H1 (cell line): ENCODE data around the gene HBEGF. TPM values are rescaled to one million over a fixed set of nuclear protein-coding genes. Genes with fewer than 3 reads are reported as not detected.

ENCODE experiments used
- BACH1 ChIP-seq: IDR thresholded peaks from 2 replicates; pipeline ENCODE4 v1.6.1; 2012; ENCODE audit warnings: low read length, improper control_type of control experiment
- CHD7 ChIP-seq: fragments of 300-600 bp; sonication (generic); IDR thresholded peaks from 2 replicates; pipeline ENCODE4 v1.7.1; 2012; ENCODE audit warnings: low read length, moderate library complexity, mild to moderate bottlenecking, inconsistent platforms; ENCODE audit not compliant: insufficient replicate concordance
- CTCF ChIP-seq, 3 experiments: IDR thresholded peaks; 1 replicate in 2 of 3; 2 replicates in 1 of 3; pipeline versions ENCODE4 v1.5.1 to v1.6.1; 2011; ENCODE audit warnings: low read length in 3 of 3, mild to moderate bottlenecking in 3 of 3, inconsistent platforms in 2 of 3, low read depth in 1 of 3, moderate library complexity in 1 of 3; ENCODE audit not compliant: insufficient read depth in 1 of 3; ENCODE audit errors: control extremely low read depth in 1 of 3
- EGR1 ChIP-seq: IDR thresholded peaks from 2 replicates; pipeline ENCODE4 v1.6.1; 2011; ENCODE audit warnings: low read depth, low read length, borderline replicate concordance
- EZH2 ChIP-seq: fragments of 200-600 bp; sonication (generic); IDR thresholded peaks from 2 replicates; pipeline ENCODE4 v1.7.1; 2012; ENCODE audit warnings: low read depth, mild to moderate bottlenecking, moderate library complexity, low read length, inconsistent platforms; ENCODE audit not compliant: severe bottlenecking
- GTF2F1 ChIP-seq: IDR thresholded peaks from 2 replicates; pipeline ENCODE4 v1.6.1; 2012; ENCODE audit warnings: low read depth, low read length, improper control_type of control experiment, borderline replicate concordance
- HDAC6 ChIP-seq: IDR thresholded peaks from one replicate; pipeline ENCODE4 v1.7.1; 2012; ENCODE audit warnings: low read depth, mild to moderate bottlenecking, inconsistent platforms, low read length, moderate library complexity
- KDM1A ChIP-seq: fragments of 200-600, 300-600 bp; sonication (generic); IDR thresholded peaks from 2 replicates; pipeline ENCODE4 v1.7.1; 2016; ENCODE audit warnings: mild to moderate bottlenecking, low read length, borderline replicate concordance
- YY1 ChIP-seq: IDR thresholded peaks from 2 replicates; pipeline ENCODE4 v1.6.1; 2011; ENCODE audit warnings: low read depth, mild to moderate bottlenecking, low read length
- polyA plus RNA-seq, 7 experiments: library from polyadenylated mRNA; depleted of rRNA in 3 of 7; stranded (reverse) in 5 of 7; unstranded in 2 of 7; fragments of >200 nt in 5 of 7; fragments of 200-250 nt in 2 of 7; gene quantifications; 1 replicate in 5 of 7; 2 replicates in 1 of 7; 4 replicates in 1 of 7; pipeline versions ENCODE4 v1.2.1 to v1.2.3, GENCODE V29; 2011 to 2013; ENCODE audit warnings: missing spikeins in 2 of 7, mixed read lengths in 2 of 7
- total RNA-seq: library from RNA; stranded (reverse); fragmentation: NEBNext Ultra II Directional; extraction: Animal tissue kit (Norgen Biotek cat#: 25700); gene quantifications from 2 replicates; pipeline ENCODE4 v1.2.1, GENCODE V29; 2021

Gene HBEGF
- total and polyA plus RNA-seq, 2 of the 8 experiments (the other 6 are each of a cell fraction or from before 2014, with no cell fraction given) = 2.4 to 2.5 TPM

GRCh38 chr5:140340605-140341121 is 5.7 kb downstream of the HBEGF start (continued):
- no peak for TF ChIP-seq CHD7
- TF ChIP-seq KDM1A = no peak
- TF ChIP-seq YY1 = no peak
- TF ChIP-seq EZH2 = no peak
- no peak for TF ChIP-seq HDAC6
- no peak for TF ChIP-seq BACH1
- TF ChIP-seq GTF2F1 = no peak
- TF ChIP-seq EGR1 = no peak
- no peak for TF ChIP-seq CTCF (IDR thresholded peaks at IDR 0.05; ENCODE audit: control extremely low read depth in 1 of 3, insufficient read depth in 1 of 3, low read depth in 1 of 3, low read length in 3 of 3)
